ENCODE results near the gene MBNL1. TPM values are rescaled to one million over a fixed set of nuclear protein-coding genes. Genes with fewer than 3 reads are reported as not detected.

MBNL1 gene
- total RNA-seq, 2 donors from 2014 or later, result 149 to 191 TPM

- peaks cover 8% of the 10 kb centered on the region for H3K4me1 ChIP-seq
- H3K27ac ChIP-seq, result no peak overlapping the region
These were observed 5.0 kb upstream of the MBNL1 start for GRCh38 chr3:152263711-152264110.

GRCh38 chr3:152264378-152264777, 4.4 kb upstream of the MBNL1 start:
- TF ChIP-seq CTCF (IDR thresholded peaks at IDR 0.05), result no peak
- Histone ChIP-seq H3K4me1 (peaks cover 7% of the 10 kb centered on the region), H3K9me3 (no peaks in the 10 kb centered on the region), H3K9ac (ENCODE audit: low read depth in 2 of 2, low read length in 2 of 2) (no peak overlapping the region), H3K27me3 (no peaks in the 10 kb centered on the region), H3K36me3 (no peaks in the 10 kb centered on the region), H3K4me3 (no peak overlapping the region), H3K27ac (no peak overlapping the region)
- no peak for DNase-seq
- intact Hi-C loops (cut with DNase I), result no loop called here

More at GRCh38 chr3:152263711-152264110, 5.0 kb upstream of the MBNL1 start:
- Histone ChIP-seq H3K9me3 (no peaks in the 10 kb centered on the region), H3K4me3 (no peak overlapping the region), H3K36me3 (no peaks in the 10 kb centered on the region), H3K9ac (ENCODE audit: low read depth in 2 of 2, low read length in 2 of 2) (no peak overlapping the region), H3K27me3 (no peaks in the 10 kb centered on the region)
- intact Hi-C loops (cut with DNase I), result no loop called here
- no peak for DNase-seq
- no peak for TF ChIP-seq CTCF (IDR thresholded peaks at IDR 0.05)

- H3K4me3 ChIP-seq, result no peak overlapping the region
- DNase-seq, result peak; percentile 85
- H3K9ac ChIP-seq (ENCODE audit: low read depth in 2 of 2, low read length in 2 of 2), result peak overlapping the region; percentile 45 to 99
These were observed 2.3 kb upstream of the MBNL1 start for GRCh38 chr3:152266221-152266995.

GRCh38 chr3:152267831-152268554, 736 bp upstream of the MBNL1 start:
- Histone ChIP-seq H3K4me1 (peaks cover 7% of the 10 kb centered on the region), H3K9ac (ENCODE audit: low read depth in 2 of 2, low read length in 2 of 2) (peak overlapping the region; percentile 99), H3K9me3 (no peaks in the 10 kb centered on the region), H3K4me3 (peak overlapping the region; percentile 70), H3K27ac (peak overlapping the region; percentile 100), H3K27me3 (no peaks in the 10 kb centered on the region), H3K36me3 (no peaks in the 10 kb centered on the region)
- TF ChIP-seq CTCF (IDR thresholded peaks at IDR 0.05), result no peak
- DNase-seq, result no peak
- intact Hi-C loops (cut with DNase I), result no loop called here

More at GRCh38 chr3:152266221-152266995, 2.3 kb upstream of the MBNL1 start:
- H3K4me1 ChIP-seq, result peaks cover 7% of the 10 kb centered on the region
- no peaks in the 10 kb centered on the region for H3K27me3 ChIP-seq
- TF ChIP-seq CTCF (IDR thresholded peaks at IDR 0.05), result no peak
- H3K9me3 ChIP-seq, result no peaks in the 10 kb centered on the region
- peak overlapping the region; percentile 100 for H3K27ac ChIP-seq
- H3K36me3 ChIP-seq, result no peaks in the 10 kb centered on the region
- intact Hi-C loops (cut with DNase I), result no loop called here

- no peak for TF ChIP-seq CTCF (IDR thresholded peaks at IDR 0.05)
- intact Hi-C loops (cut with DNase I), result no loop called here
- Histone ChIP-seq H3K9ac (ENCODE audit: low read depth in 2 of 2, low read length in 2 of 2) (peak overlapping the region; percentile 99), H3K36me3 (no peaks in the 10 kb centered on the region), H3K27ac (peak overlapping the region; percentile 100), H3K4me3 (peak overlapping the region; percentile 70), H3K4me1 (peaks cover 7% of the 10 kb centered on the region), H3K9me3 (no peaks in the 10 kb centered on the region), H3K27me3 (no peaks in the 10 kb centered on the region)
- DNase-seq, result peak; percentile 76
These were observed 514 bp downstream of the MBNL1 start for GRCh38 chr3:152269056-152269830.
